T-helper 1 cell treated with Interleukin-12 subunit alpha and Interleukin-12 subunit beta and Interleukin-4 antibody, amounts not matched to agents 30 μg/mL and 1 μg/mL, for 36 hours (primary cell): ENCODE data around the gene SPINK4.

Experiments used
- H3K27ac Mint-ChIP-seq: one replicate; pipeline ENCODE4 v1.8.0; 2021; ENCODE audit warnings: mild to moderate bottlenecking, mixed read lengths
- H3K27me3 Mint-ChIP-seq: one replicate; pipeline ENCODE4 v1.8.0; 2021; ENCODE audit warnings: low read depth, mixed read lengths
- H3K36me3 Mint-ChIP-seq: one replicate; pipeline ENCODE4 v1.8.0; 2021; ENCODE audit warnings: low read depth, mixed read lengths
- H3K4me1 Mint-ChIP-seq: one replicate; pipeline ENCODE4 v1.8.0; 2021; ENCODE audit warnings: low read depth, mixed read lengths
- H3K4me3 Mint-ChIP-seq: one replicate; pipeline ENCODE4 v1.8.0; 2021; ENCODE audit warnings: mild to moderate bottlenecking, moderate library complexity, mixed read lengths
- H3K9me3 Mint-ChIP-seq: one replicate; pipeline ENCODE4 v1.8.0; 2021; ENCODE audit warnings: mixed read lengths

Gene SPINK4

DNA sequence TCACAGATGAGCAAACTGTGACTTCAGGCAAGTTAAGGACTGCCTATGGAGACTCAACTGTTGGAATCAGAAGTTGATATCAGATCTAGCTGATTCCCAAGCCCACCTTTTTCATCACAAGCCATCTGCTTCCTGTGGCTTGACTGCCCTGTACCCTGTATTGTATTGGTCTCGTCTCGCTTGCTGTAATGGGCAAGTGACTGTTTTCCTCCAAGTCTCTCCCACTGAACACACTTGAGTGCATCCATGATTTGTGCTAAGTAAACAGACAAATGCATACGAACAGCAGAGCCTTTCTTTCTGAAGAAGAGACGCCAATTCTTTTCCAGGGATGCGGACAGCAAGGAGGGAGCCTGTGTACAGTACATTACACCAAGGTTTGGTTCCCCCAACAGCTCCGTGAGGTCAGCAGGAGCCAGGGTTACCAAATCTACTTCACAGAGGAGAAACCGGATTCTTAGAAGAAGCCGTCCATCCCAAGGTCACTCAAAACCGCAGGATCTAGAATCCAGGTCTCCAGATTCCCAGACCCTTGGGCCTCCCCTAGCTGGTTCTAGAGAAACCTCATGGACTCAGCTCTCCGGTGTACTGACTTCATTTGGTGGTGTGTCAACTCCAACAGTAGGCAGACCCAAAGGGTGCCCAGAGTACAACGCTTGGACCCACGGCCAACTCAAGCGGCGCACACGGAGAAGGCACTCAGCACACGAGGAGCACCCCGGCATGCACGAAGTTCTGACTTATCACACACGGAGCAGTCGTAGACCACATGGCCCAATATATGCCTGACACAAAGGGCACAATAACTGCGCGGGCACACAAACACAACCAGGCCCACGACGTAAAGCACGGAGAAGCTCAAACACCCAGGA lies 23.4 kb downstream of the SPINK4 start:
- Mint-ChIP-seq H3K4me3 (peak overlapping the region; percentile 97), H3K36me3 (peaks cover 54% of the 10 kb centered on the region), H3K4me1 (peaks cover 48% of the 10 kb centered on the region)

DNA sequence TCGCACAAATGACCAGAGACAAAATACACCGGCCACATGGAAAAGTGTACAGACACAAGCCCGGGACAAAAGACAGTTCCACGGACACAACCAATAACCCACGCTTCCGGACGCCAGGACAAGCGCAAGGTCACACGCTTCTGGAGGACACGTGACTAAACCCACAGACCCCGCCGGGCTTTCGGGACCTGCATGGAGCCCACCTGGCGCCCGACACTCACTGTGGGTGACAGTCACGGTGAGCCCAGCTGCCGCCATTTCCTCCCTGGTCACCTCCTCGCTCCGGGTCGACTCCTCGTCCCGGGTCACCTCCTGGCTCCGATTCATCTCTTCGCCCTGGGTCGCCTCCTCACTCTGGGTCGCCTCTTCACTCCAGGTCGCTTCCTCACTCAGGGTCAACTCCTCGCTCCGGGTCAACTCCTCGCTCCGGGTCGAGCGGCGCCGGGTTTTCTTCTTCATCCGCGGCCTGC lies 24.1 kb downstream of the SPINK4 start:
- Mint-ChIP-seq H3K4me1 (peaks cover 49% of the 10 kb centered on the region), H3K27ac (peak overlapping the region; percentile 94), H3K9me3 (no peaks in the 10 kb centered on the region), H3K4me3 (peak overlapping the region; percentile 97), H3K36me3 (peaks cover 50% of the 10 kb centered on the region), H3K27me3 (no peaks in the 10 kb centered on the region)

More for the DNA sequence above, 23.4 kb downstream of the SPINK4 start:
- Mint-ChIP-seq H3K9me3 (no peaks in the 10 kb centered on the region), H3K27me3 (no peaks in the 10 kb centered on the region), H3K27ac (peak overlapping the region; percentile 94)

DNA sequence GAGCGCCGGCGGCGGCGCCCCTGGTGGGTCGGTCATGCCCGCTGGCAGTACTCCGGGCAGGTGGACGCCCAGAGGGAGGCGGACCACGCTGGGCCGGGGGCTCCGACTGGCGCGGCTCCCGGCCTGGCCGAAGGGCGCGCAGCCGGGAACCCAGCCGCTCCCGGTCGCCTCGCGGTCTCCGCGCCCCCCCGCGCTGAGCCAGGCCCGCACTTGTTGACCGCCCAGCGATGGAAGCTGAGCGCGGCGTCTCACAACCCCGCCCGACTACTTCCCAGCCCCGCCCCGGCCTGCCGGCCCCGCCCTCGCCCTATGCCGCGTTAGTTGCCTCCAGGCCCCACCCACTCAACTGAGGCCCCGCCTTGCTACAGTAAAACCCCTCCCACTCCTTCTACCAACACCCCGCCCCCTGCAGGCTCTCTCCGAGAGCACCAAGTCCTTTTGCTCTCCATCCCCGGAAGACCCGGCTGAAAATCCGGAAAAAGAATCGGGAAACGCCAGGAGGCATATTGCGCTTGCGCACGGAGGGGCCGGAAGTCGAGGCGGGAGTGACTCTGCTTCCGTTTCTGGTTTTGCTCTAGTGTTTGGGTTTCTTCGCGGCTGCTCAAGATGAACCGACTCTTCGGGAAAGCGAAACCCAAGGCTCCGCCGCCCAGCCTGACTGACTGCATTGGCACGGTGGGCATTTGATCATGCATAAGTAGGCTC lies 24.7 kb downstream of the SPINK4 start, which contains the start of the genes BAG1 and CHMP5:
TSS of gene BAG1 (minus strand) at position 236 of the 705 bp plus-strand sequence.
TSS of gene CHMP5 (plus strand) at position 577 of the 705 bp plus-strand sequence. CDS start at position 607, 30 bp downstream.
- H3K4me1 Mint-ChIP-seq = peaks cover 48% of the 10 kb centered on the region
- H3K36me3 Mint-ChIP-seq = peaks cover 47% of the 10 kb centered on the region
- no peaks in the 10 kb centered on the region for H3K27me3 Mint-ChIP-seq

DNA sequence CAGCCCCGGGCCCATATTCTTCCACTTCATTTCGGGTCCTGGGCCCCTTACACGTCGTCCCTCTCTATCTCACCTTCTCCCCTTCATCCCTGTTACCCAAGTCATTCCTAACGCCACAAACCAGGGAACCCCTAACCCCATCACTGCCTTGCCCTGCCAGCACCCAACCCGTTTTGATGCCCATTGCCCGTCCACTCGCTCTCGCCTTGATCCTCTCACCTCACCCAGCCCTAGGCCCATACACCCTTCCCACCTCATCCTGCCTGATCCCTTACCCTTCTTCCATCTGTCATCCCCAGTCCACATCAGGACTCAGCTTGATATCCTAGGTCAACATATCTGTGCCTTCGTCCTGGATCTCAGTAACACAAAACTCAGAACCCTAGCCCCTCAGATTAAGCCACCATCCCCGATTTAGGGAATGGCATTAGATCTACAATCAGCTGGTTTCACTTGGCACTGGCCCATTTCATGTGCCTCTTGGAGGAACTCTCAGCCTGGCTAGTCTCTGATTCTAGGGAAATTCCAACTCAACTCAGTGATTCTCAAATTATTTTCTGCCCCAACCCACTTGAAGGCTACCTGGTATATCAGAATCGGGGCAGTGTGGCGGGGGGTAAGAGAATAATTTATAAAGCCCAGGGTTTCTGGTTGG lies 25.4 kb downstream of the SPINK4 start:
- Mint-ChIP-seq H3K27me3 (no peaks in the 10 kb centered on the region), H3K4me3 (peak overlapping the region; percentile 94), H3K4me1 (peaks cover 45% of the 10 kb centered on the region), H3K27ac (peak overlapping the region; percentile 95), H3K9me3 (no peaks in the 10 kb centered on the region), H3K36me3 (peaks cover 44% of the 10 kb centered on the region)

More for the DNA sequence above, 24.7 kb downstream of the SPINK4 start, which contains the start of the genes BAG1 and CHMP5:
- H3K4me3 Mint-ChIP-seq = peak within 1 kb of the TSS; percentile 97
- H3K27ac Mint-ChIP-seq = peak within 1 kb of the TSS; percentile 95
- H3K9me3 Mint-ChIP-seq = no peaks in the 10 kb centered on the region

DNA sequence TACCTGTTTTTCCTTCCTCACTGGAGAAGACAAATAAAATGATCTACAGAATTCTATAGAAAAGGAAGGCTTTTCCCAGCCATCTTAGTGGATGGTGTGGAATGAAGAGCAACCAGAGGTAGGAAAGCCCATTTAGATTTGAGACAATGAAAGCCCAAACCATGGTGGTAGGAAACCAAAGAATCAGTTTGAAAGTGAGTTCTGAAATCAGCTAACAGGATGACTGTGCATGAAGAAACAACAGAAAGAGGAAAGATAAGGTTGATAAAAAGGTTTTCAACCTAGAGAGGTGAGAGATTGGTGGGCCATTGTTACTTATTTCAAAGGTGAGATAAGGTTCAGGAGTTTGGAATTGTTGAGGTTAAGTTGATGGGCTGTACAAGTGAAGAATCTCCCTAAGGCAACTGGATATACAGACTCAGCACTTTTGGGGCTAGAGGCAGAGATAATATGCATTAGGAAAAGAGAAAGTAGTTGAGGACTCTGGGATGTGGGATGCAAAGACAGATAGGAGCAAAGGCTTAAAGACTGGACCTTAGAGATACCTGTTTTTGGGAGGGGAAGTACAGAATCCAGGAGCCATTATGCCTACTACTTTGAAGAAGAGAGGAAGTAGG lies 27.3 kb downstream of the SPINK4 start:
- peaks cover 45% of the 10 kb centered on the region for H3K4me1 Mint-ChIP-seq
- no peaks in the 10 kb centered on the region for H3K9me3 Mint-ChIP-seq
- H3K27ac Mint-ChIP-seq = peak overlapping the region; percentile 95
- H3K4me3 Mint-ChIP-seq = peak overlapping the region; percentile 63
- H3K27me3 Mint-ChIP-seq = no peaks in the 10 kb centered on the region
- peaks cover 46% of the 10 kb centered on the region for H3K36me3 Mint-ChIP-seq

DNA sequence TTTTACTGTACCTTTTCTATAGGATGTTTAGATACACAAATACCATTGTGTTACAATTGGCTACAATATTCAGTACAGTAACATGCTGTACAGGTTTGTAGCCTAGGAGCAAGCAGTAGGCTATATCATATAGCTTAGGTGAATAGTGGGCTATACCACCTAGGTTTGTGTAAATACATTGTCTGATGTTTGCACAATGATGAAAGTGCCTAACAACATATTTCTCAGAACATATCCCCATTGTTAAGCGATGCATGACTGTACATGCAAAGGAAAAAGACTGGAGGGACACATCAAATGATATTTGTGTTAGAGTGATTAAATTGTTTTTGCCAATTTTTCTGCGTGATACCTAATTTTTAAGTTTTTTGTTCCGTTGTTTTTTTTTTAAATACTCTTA lies 30.2 kb downstream of the SPINK4 start:
- no peak overlapping the region for H3K27ac Mint-ChIP-seq
- no peak overlapping the region for H3K4me3 Mint-ChIP-seq
- peaks cover 39% of the 10 kb centered on the region for H3K4me1 Mint-ChIP-seq
- H3K9me3 Mint-ChIP-seq = no peaks in the 10 kb centered on the region
- H3K36me3 Mint-ChIP-seq = peaks cover 50% of the 10 kb centered on the region
- no peaks in the 10 kb centered on the region for H3K27me3 Mint-ChIP-seq

DNA sequence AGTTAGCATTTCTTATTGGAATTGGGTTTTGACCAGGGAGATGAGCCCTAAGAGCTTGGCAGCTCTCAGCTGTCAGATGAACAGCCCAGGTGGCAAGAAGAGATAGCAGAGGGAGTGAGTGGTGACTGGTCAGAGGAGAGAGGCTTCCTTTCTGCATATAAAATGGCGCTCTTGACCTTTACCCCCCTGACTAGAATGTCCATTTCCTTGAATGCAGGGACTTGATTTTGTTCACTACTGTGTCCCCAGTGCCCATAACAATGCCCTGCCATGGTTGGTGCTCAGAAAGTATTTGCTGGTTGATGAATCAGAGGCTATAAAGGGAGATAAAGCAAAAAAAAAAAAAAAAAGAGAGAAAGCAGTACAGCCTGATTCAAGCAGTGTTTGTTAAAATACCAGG lies 32.1 kb downstream of the SPINK4 start:
- H3K4me3 Mint-ChIP-seq = no peak overlapping the region

DNA sequence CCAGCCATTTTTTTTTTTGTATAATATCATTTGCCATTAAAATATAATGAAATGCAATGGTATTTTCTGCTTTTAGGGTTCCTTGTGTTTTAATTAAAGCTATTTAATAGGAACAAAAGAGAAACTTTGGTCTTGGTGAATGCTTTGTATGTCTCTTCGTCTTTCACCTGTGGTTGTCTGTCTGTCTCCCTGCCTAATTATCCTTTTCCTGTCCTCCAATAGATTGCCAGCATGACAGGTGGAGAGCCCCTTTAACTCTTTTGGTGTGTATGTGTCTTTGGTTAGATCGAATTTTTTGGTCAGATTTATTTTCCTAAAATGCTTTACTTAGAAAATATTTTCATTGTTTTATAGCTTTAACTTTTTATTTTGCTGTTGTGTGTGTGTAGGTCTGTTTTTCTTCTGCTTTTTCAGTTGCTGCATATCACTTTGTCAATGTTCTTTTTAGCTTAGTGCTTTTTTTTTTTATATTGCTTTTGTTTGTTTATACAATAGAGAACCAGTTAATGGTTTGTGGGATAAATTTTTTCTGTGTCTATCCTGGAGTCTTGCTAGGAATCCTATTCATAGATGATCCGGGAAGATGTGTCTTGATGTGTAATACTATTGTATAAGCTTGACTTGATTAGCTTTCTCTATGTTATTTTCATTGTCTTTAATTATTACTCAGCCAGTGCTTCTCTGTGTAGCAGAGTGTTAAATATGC lies 33.5 kb downstream of the SPINK4 start:
- Mint-ChIP-seq H3K4me1 (peaks cover 19% of the 10 kb centered on the region), H3K27ac (no peak overlapping the region), H3K4me3 (no peak overlapping the region), H3K36me3 (peaks cover 53% of the 10 kb centered on the region), H3K9me3 (no peaks in the 10 kb centered on the region), H3K27me3 (no peaks in the 10 kb centered on the region)

More for the DNA sequence above, 32.1 kb downstream of the SPINK4 start:
- H3K36me3 Mint-ChIP-seq = peaks cover 50% of the 10 kb centered on the region
- H3K9me3 Mint-ChIP-seq = no peaks in the 10 kb centered on the region
- no peaks in the 10 kb centered on the region for H3K27me3 Mint-ChIP-seq
- peaks cover 24% of the 10 kb centered on the region for H3K4me1 Mint-ChIP-seq
- peak overlapping the region; percentile 9 for H3K27ac Mint-ChIP-seq

DNA sequence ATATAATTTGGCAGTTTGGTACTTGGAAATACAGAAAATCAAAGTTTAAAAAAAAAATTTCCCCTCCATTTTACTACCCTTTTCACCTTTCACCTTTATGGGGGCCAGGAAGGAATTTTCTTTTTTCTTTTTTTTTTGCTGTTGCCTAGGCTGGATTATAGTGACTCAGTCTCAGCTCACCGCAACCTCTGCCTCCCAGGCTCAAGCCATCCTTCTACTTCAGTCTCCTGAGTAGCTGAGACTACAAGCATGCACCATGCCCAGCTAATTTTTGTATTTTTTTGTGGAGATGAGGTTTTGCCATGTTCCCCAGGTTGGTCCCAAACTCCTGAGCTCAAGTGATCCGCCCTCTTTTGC lies 34.0 kb downstream of the SPINK4 start:
- Mint-ChIP-seq H3K36me3 (peaks cover 52% of the 10 kb centered on the region), H3K4me1 (peaks cover 16% of the 10 kb centered on the region), H3K27ac (no peak overlapping the region), H3K27me3 (no peaks in the 10 kb centered on the region), H3K4me3 (no peak overlapping the region), H3K9me3 (no peaks in the 10 kb centered on the region)

DNA sequence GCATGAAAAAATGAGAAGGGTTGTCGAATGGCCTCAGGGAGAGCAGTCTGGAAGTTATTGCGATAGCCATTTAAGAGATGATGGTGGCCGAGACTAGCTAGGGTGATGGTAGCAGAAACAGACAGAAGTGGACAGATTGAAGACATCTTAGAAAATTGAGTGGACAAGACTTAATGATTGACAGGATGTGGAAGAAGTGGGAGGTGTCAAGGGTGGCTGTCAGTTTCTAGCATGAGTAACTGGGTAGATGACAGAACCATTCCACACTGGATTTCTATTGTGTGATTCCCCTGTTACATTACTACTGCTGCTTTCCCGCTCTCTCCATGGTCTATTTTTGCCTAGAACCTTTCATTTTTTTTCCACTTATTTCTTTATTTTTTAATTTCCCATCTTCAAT lies 37.5 kb downstream of the SPINK4 start:
- Mint-ChIP-seq H3K27me3 (no peaks in the 10 kb centered on the region), H3K4me3 (no peak overlapping the region), H3K9me3 (no peaks in the 10 kb centered on the region), H3K27ac (no peak overlapping the region), H3K36me3 (peaks cover 53% of the 10 kb centered on the region), H3K4me1 (peaks cover 12% of the 10 kb centered on the region)

DNA sequence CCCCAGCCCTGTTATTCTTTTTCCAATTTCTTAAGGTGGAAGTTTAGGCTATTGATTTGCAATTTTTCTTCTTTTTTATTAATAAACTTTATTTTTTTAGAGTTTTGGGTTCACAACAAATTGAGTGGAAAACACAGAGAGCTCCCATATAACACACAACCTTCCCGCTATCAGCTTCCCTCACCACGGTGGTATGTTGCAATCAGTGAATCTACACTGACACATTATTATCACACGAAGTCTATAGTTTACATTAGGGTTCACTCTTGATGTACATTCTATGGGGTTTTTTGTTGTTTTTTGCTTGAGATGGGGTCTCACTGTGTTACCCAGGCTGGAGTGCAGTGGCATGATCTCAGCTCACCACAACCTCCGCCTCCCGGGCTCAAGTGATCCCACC lies 45.5 kb downstream of the SPINK4 start:
- peaks cover 4% of the 10 kb centered on the region for H3K27me3 Mint-ChIP-seq
- peaks cover 13% of the 10 kb centered on the region for H3K4me1 Mint-ChIP-seq
- no peak overlapping the region for H3K27ac Mint-ChIP-seq
- H3K36me3 Mint-ChIP-seq = peaks cover 25% of the 10 kb centered on the region
- H3K9me3 Mint-ChIP-seq = no peaks in the 10 kb centered on the region
- H3K4me3 Mint-ChIP-seq = no peak overlapping the region

DNA sequence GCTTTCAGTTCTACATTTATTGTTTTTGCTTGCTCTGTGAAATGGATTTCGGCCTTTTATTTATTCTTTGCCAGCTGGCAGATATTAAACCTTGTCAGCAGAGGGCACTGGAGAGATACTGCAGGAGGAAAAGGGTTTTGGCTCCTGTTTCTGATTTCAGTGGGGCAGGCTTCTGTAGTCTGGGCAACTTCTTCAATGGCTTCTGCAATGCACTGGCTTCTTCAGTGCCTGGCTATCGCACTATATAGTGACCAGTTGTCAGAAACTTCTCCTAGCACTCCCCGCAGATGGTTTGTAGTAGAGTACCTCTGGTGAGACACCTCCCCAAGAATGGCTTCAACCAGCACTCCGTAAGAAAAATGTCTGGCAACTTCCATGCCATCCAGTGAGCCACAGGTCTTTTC lies 47.1 kb downstream of the SPINK4 start:
- no peak overlapping the region for H3K4me3 Mint-ChIP-seq
- H3K36me3 Mint-ChIP-seq = peaks cover 20% of the 10 kb centered on the region
- peak overlapping the region; percentile 67 for H3K27ac Mint-ChIP-seq
- H3K9me3 Mint-ChIP-seq = no peaks in the 10 kb centered on the region
- H3K4me1 Mint-ChIP-seq = peaks cover 21% of the 10 kb centered on the region
- H3K27me3 Mint-ChIP-seq = peaks cover 4% of the 10 kb centered on the region

DNA sequence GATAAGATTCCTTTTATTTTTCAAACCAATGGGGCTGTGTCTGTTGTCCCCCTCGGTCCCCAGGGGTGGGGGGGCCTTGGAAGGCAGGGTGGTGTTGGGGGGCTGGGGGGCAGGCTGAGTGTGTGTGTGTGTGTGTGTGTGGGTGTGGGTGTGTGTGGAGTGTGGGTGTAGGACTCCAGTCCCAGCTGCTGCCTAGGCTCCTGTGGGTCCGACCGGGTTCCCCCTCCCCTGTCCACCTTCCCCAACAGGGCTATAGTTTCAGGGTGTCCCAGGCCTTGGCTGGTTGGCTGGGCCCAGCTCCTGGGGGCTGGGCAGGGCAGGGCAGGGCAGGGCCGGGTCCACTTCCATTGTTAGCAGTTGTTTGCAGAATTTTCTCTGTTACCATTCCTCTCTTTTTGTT lies 48.3 kb downstream of the SPINK4 start:
- Mint-ChIP-seq H3K4me3 (no peak overlapping the region), H3K27me3 (peaks cover 4% of the 10 kb centered on the region), H3K4me1 (peaks cover 30% of the 10 kb centered on the region), H3K9me3 (no peaks in the 10 kb centered on the region), H3K36me3 (peaks cover 22% of the 10 kb centered on the region), H3K27ac (peak overlapping the region; percentile 75)
